Measurements from ENCODE around the gene TRAPPC2B. TPM values are rescaled to one million over a fixed set of nuclear protein-coding genes. Genes with fewer than 3 reads are reported as not detected.
A peak's percentile ranks its signal among the peaks of the same experiment; 100 is the strongest.
"Not testable (repeated sequence)": the region's sequence is repeated elsewhere in the genome, so short reads cannot be mapped to it uniquely, and the experiment has no call there.

TRAPPC2B gene
- total RNA-seq, 1 experiment from 2014 or later, result 6.3 TPM

DNA sequence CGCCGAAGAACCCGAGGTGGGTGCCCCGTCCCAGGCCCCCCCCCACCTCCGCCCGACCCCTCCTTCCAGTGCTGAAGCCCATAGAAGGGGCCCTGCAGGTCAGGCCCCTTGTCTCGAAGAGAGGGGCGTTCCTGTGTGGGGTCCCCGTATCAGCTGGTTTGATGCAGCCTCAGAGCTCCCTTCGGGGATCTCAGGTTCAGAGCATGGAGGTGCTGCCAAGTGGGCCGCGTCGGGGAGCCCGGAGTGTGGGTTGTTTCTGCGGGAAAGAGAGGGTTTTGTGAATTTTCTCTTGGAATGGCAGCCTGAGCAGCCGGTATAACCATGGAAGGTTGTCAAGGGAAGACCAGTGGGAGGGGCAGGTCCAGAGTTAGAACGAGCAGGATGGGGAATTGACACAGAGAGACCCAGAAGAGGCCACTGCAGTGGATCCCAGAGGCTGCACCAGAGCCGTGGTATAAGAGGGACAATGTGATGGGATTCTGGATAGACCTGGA lies 384 bp downstream of the TRAPPC2B start:
- ChIA-PET POLR2A (interaction anchor here (0.7 to 2.8 kb wide), 13 partner anchors 13 to 194 kb away, joined by 3 to 29 read pairs (median 7); partner anchors contain the start of genes ZNF304, ZNF548 and ZNF749), CTCF (no interaction called here)
- intact Hi-C loops (cut with micrococcal nuclease), result loop anchor here (1.0 to 2.0 kb wide), 2 partner anchors 85 to 172 kb away; partner anchors contain the start of gene ZNF264
- DNase-seq (ENCODE audit: unreplicated experiment), result no peak
- Mint-ChIP-seq H3K4me3 (ENCODE audit: unreplicated experiment) (peak overlapping the region; percentile 98), H3K27ac (ENCODE audit: low read depth, unreplicated experiment) (peak overlapping the region; percentile 99), H3K36me3 (ENCODE audit: insufficient read depth, unreplicated experiment) (peaks cover 24% of the 10 kb centered on the region), H3K27me3 (ENCODE audit: insufficient read depth, unreplicated experiment) (no peaks in the 10 kb centered on the region), H3K9me3 (ENCODE audit: unreplicated experiment) (no peaks in the 10 kb centered on the region), H3K4me1 (ENCODE audit: insufficient read depth, unreplicated experiment) (peaks cover 8% of the 10 kb centered on the region)
- BruUV-seq (replicated peaks), result no TSS peak
- no peak for TF ChIP-seq CTCF (IDR thresholded peaks at IDR 0.05; ENCODE audit: unreplicated experiment)

DNA sequence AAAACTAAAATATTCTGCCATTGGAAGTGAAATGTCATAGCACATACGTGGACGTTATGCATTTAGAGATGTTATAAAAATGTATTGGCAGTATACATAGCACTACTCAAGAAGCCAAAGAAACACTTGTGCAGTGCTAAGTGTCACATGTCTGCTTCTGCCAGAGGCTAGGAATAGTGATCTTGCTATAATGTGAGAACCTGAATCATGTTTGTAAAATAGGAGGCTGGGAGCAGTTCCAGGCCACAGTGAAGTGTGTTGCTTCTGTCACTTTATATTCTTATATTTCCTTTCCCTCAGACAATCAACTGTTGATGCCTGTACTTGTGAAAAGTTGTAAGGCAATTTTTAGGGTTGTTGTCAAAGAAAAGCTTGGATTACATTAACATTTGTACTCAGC lies 3.4 kb downstream of the TRAPPC2B start:
- peaks cover 14% of the 10 kb centered on the region for H3K9me3 Mint-ChIP-seq (ENCODE audit: unreplicated experiment)
- DNase-seq (ENCODE audit: unreplicated experiment), result no peak
- peaks cover 31% of the 10 kb centered on the region for H3K36me3 Mint-ChIP-seq (ENCODE audit: insufficient read depth, unreplicated experiment)
- no TSS peak for BruUV-seq (replicated peaks)
- H3K27ac Mint-ChIP-seq (ENCODE audit: low read depth, unreplicated experiment), result no peak overlapping the region
- CTCF ChIA-PET, result interaction anchor here (0.6 kb wide), 1 partner anchor 52 kb away, joined by 6 read pairs; no protein-coding TSS in a partner anchor
- peaks cover 8% of the 10 kb centered on the region for H3K4me1 Mint-ChIP-seq (ENCODE audit: insufficient read depth, unreplicated experiment)
- TF ChIP-seq CTCF (IDR thresholded peaks at IDR 0.05; ENCODE audit: unreplicated experiment), result no peak
- H3K27me3 Mint-ChIP-seq (ENCODE audit: insufficient read depth, unreplicated experiment), result no peaks in the 10 kb centered on the region
- no peak overlapping the region for H3K4me3 Mint-ChIP-seq (ENCODE audit: unreplicated experiment)
- intact Hi-C loops (cut with micrococcal nuclease), result no loop called here
- POLR2A ChIA-PET, result interaction anchor here (0.6 to 1.3 kb wide), 2 partner anchors 23 to 380 kb away, joined by 3 to 4 read pairs; partner anchors contain the start of genes ZNF548 and ZNF776

GRCh38 chr19:57374179-57374578 lies 10.8 kb downstream of the TRAPPC2B start:
- Mint-ChIP-seq H3K36me3 (ENCODE audit: insufficient read depth, unreplicated experiment) (peaks cover 44% of the 10 kb centered on the region), H3K27ac (ENCODE audit: low read depth, unreplicated experiment) (no peak overlapping the region), H3K9me3 (ENCODE audit: unreplicated experiment) (peaks cover 40% of the 10 kb centered on the region), H3K4me3 (ENCODE audit: unreplicated experiment) (no peak overlapping the region), H3K27me3 (ENCODE audit: insufficient read depth, unreplicated experiment) (no peaks in the 10 kb centered on the region), H3K4me1 (ENCODE audit: insufficient read depth, unreplicated experiment) (no peaks in the 10 kb centered on the region)
- intact Hi-C loops (cut with micrococcal nuclease), result no loop called here
- ChIA-PET CTCF (no interaction called here), POLR2A (no interaction called here)
- no peak for DNase-seq (ENCODE audit: unreplicated experiment)
- BruUV-seq (replicated peaks), result no TSS peak
- no peak for TF ChIP-seq CTCF (IDR thresholded peaks at IDR 0.05; ENCODE audit: unreplicated experiment)

GRCh38 chr19:57374647-57375046 lies 11.3 kb downstream of the TRAPPC2B start:
- Mint-ChIP-seq H3K36me3 (ENCODE audit: insufficient read depth, unreplicated experiment) (peaks cover 44% of the 10 kb centered on the region), H3K9me3 (ENCODE audit: unreplicated experiment) (peaks cover 44% of the 10 kb centered on the region)
- BruUV-seq (replicated peaks); H3K27ac Mint-ChIP-seq (ENCODE audit: low read depth, unreplicated experiment); intact Hi-C loops (cut with micrococcal nuclease); DNase-seq (ENCODE audit: unreplicated experiment); H3K4me1 Mint-ChIP-seq (ENCODE audit: insufficient read depth, unreplicated experiment); H3K27me3 Mint-ChIP-seq (ENCODE audit: insufficient read depth, unreplicated experiment); CTCF ChIA-PET; H3K4me3 Mint-ChIP-seq (ENCODE audit: unreplicated experiment): not testable (repeated sequence)
- POLR2A ChIA-PET, result interaction anchor here (0.6 kb wide), 1 partner anchor 1008 kb away, joined by 4 read pairs; no protein-coding TSS in a partner anchor

Measured in MCF 10A (cell line).